Prostate gland (tissue), 2 donors: Measurements from ENCODE around the gene ARMH3. TPM values are rescaled to one million over a fixed set of nuclear protein-coding genes. Genes with fewer than 3 reads are reported as not detected.
A peak's percentile ranks its signal among the peaks of the same experiment; 100 is the strongest.

ENCODE experiments used
- DNase-seq: peaks from one replicate; pipeline ENCODE4 v3.0.0-alpha.2; 2019; ENCODE audit warnings: low spot score
- H3K27ac ChIP-seq, 2 donors: fragments of 200-600 bp; sonication (generic); 2 replicates each; pipeline ENCODE4 v1.5.1; 2017 to 2019
- H3K27me3 ChIP-seq: fragments of 200-600 bp; sonication (generic); replicated peaks from 2 replicates; pipeline ENCODE4 v1.5.1; 2019; ENCODE audit not compliant: insufficient read depth
- H3K36me3 ChIP-seq, 2 donors: fragments of 200-600 bp; sonication (generic); 1 replicate in 1 of 2; 2 replicates in 1 of 2; pipeline versions ENCODE4 v1.5.1 to v1.8.1; 2017 to 2019
- H3K4me1 ChIP-seq: fragments of 200-600 bp; sonication (generic); replicated peaks from 2 replicates; pipeline ENCODE4 v1.5.1; 2019
- H3K4me3 ChIP-seq, 2 donors: fragments of 200-600 bp; sonication (generic); 2 replicates each; pipeline ENCODE4 v1.5.1; 2017 to 2019
- H3K9me3 ChIP-seq: fragments of 200-600 bp; sonication (generic); 2 replicates; pipeline ENCODE4 v1.5.1; 2017
- CTCF ChIP-seq, 4 experiments: fragments of 200-600 bp in 2 of 4; fragments of 450-650 bp in 2 of 4; sonication (generic) in 2 of 4; IDR thresholded peaks; 1 replicate in 3 of 4; 2 replicates in 1 of 4; pipeline ENCODE4 v1.5.1; 2016 to 2019; ENCODE audit warnings: antibody characterized with exemption in 4 of 4, mild to moderate bottlenecking in 2 of 4, moderate library complexity in 2 of 4
- POLR2A ChIP-seq: fragments of 450-650 bp; IDR thresholded peaks from one replicate; pipeline ENCODE4 v1.6.1; 2016; ENCODE audit warnings: antibody characterized with exemption, mild to moderate bottlenecking
- POLR2AphosphoS5 ChIP-seq: sonication (generic); formaldehyde crosslinking; IDR thresholded peaks from one replicate; pipeline ENCODE4 v1.6.1; 2017; ENCODE audit warnings: antibody characterized with exemption
- WGBS: methylation state at CpG from one replicate; pipeline ENCODE4 v1.1.5; 2018; 5-methylcytosine and 5-hydroxymethylcytosine counted together
- intact Hi-C: fragments of 100-400 bp; cut with DNase I; formaldehyde crosslinking; loops from one replicate; pipeline ENCODE4 v1.14.2; 2022
- total RNA-seq, 2 donors: library from RNA; depleted of rRNA; stranded (reverse); fragments of >200 nt; gene quantifications; one replicate each; pipeline ENCODE4 v1.1.0, GENCODE V29; 2016

The ARMH3 gene
- total RNA-seq, 2 donors from 2014 or later: 15.1 to 20.5 TPM

- no peak for DNase-seq
- no peak for TF ChIP-seq POLR2AphosphoS5
- no peak for TF ChIP-seq CTCF (IDR thresholded peaks at IDR 0.05)
- TF ChIP-seq POLR2A: no peak
- no peaks in the 10 kb centered on the region for H3K9me3 ChIP-seq
- peak overlapping the region in 1 of 2 donors; percentile 4 for H3K27ac ChIP-seq
- 56% methylated on average over 3 of the region's 3 CpGs for WGBS
- no peaks in the 10 kb centered on the region for H3K36me3 ChIP-seq
- H3K27me3 ChIP-seq: no peaks in the 10 kb centered on the region
- H3K4me3 ChIP-seq: no peak overlapping the region
- intact Hi-C loops: no loop called here
- peaks cover 4% of the 10 kb centered on the region for H3K4me1 ChIP-seq
Measured at GRCh38 chr10:101939008-101939648, 116.8 kb downstream of the ARMH3 start.

GRCh38 chr10:101938305-101939007 is 117.5 kb downstream of the ARMH3 start:
- H3K4me1 ChIP-seq: peaks cover 4% of the 10 kb centered on the region
- no peak for TF ChIP-seq CTCF (IDR thresholded peaks at IDR 0.05)
- no peak for TF ChIP-seq POLR2A
- no peak for TF ChIP-seq POLR2AphosphoS5
- WGBS: 87% methylated on average over 3 of the region's 3 CpGs
- no peak overlapping the region for H3K4me3 ChIP-seq
- no peaks in the 10 kb centered on the region for H3K9me3 ChIP-seq
- intact Hi-C loops: no loop called here
- no peak for DNase-seq
- no peaks in the 10 kb centered on the region for H3K27me3 ChIP-seq
- H3K36me3 ChIP-seq: no peaks in the 10 kb centered on the region
- peak overlapping the region in 1 of 2 donors; percentile 4 for H3K27ac ChIP-seq

GRCh38 chr10:101935431-101935830 is 120.5 kb downstream of the ARMH3 start:
- H3K27ac ChIP-seq: no peak overlapping the region
- TF ChIP-seq POLR2A (no peak), CTCF (IDR thresholded peaks at IDR 0.05) (no peak), POLR2AphosphoS5 (no peak)
- H3K4me3 ChIP-seq: no peak overlapping the region
- no peaks in the 10 kb centered on the region for H3K9me3 ChIP-seq
- no peaks in the 10 kb centered on the region for H3K36me3 ChIP-seq
- DNase-seq: no peak
- peaks cover 4% of the 10 kb centered on the region for H3K4me1 ChIP-seq
- no peaks in the 10 kb centered on the region for H3K27me3 ChIP-seq
- WGBS: 78% methylated on average over 2 of the region's 2 CpGs
- intact Hi-C loops: no loop called here

- intact Hi-C loops: no loop called here
- peaks cover 4% of the 10 kb centered on the region for H3K4me1 ChIP-seq
- TF ChIP-seq POLR2AphosphoS5: no peak
- TF ChIP-seq CTCF (IDR thresholded peaks at IDR 0.05): no peak
- no peak for TF ChIP-seq POLR2A
- no peak overlapping the region for H3K4me3 ChIP-seq
- H3K36me3 ChIP-seq: no peaks in the 10 kb centered on the region
- H3K9me3 ChIP-seq: no peaks in the 10 kb centered on the region
- H3K27ac ChIP-seq: no peak overlapping the region
- WGBS: 70% methylated on average over 3 of the region's 3 CpGs
- no peaks in the 10 kb centered on the region for H3K27me3 ChIP-seq
- DNase-seq: no peak
Measured at GRCh38 chr10:101934686-101935305, 121.2 kb downstream of the ARMH3 start.
